Measurements from ENCODE around the gene LACTBL1. TPM values are rescaled to one million over a fixed set of nuclear protein-coding genes. Genes with fewer than 3 reads are reported as not detected.
A peak's percentile ranks its signal among the peaks of the same experiment; 100 is the strongest.

LACTBL1 gene
- total and polyA plus RNA-seq, 2 of the 4 experiments (the other 2 are of a cell fraction) = not detected

- Histone ChIP-seq H4K91ac (ENCODE audit: insufficient read depth, low read depth, low read length) (no peak overlapping the region), H2BK15ac (ENCODE audit: low read depth, low read length) (0 out of 3 replicates have a peak overlapping the region, but pooled peaks have one; percentile 19), H2AFZ (replicated peaks; ENCODE audit: low read length, poor library complexity) (peak overlapping the region; percentile 44), H3K4me1 (ENCODE audit: control insufficient read depth, insufficient read depth, low read length) (no peaks in the 10 kb centered on the region; the same call in 1 of the 2 replicates), H2BK20ac (ENCODE audit: low read depth, low read length) (peak overlapping the region; percentile 3; the same call in 1 of the 2 replicates), H2AK9ac (replicated peaks; ENCODE audit: low read depth, low read length, poor library complexity) (peak overlapping the region; percentile 29), H3K56ac (ENCODE audit: extremely low read depth, insufficient read depth, low read length) (no peak overlapping the region), H4K8ac (ENCODE audit: low read depth in 2 of 2, low read length in 2 of 2) (peak overlapping the region in 1 of 2 experiments; percentile 75; a peak in 1 of 4 replicates), H3K9me1 (ENCODE audit: insufficient read depth, low read length) (peaks cover 6% of the 10 kb centered on the region; the same call in 1 of the 2 replicates), H3K4me3 (ENCODE audit: insufficient read depth, low read depth, low read length) (no peak overlapping the region), H3K36me3 (ENCODE audit: control insufficient read depth, insufficient read depth, low read length) (no peaks in the 10 kb centered on the region), H3K9ac (ENCODE audit: low read depth, low read length) (no peak overlapping the region), H3K9me3 (ENCODE audit: control insufficient read depth, insufficient read depth, low read length) (no peaks in the 10 kb centered on the region), H2AK5ac (ENCODE audit: low read depth, low read length) (0 out of 2 replicates have a peak overlapping the region, but pooled peaks have one; percentile 5), H3K27ac (ENCODE audit: insufficient read depth, low read length) (no peak overlapping the region), H4K5ac (ENCODE audit: low read depth, low read length) (no peak overlapping the region), H2BK120ac (ENCODE audit: low read depth, low read length) (peak overlapping the region; percentile 15), H3K27me3 (ENCODE audit: control insufficient read depth, insufficient read depth, low read length) (peaks cover 30% of the 10 kb centered on the region), H3K79me1 (ENCODE audit: low read depth in 1 of 2, low read length in 2 of 2) (no peaks in the 10 kb centered on the region), H3K23ac (ENCODE audit: low read depth, low read length) (no peak overlapping the region), H3K4me2 (ENCODE audit: low read depth, low read length) (no peak overlapping the region), H4K20me1 (ENCODE audit: insufficient read depth, low read length) (no peaks in the 10 kb centered on the region), H3K4ac (ENCODE audit: low read depth, low read length) (peak overlapping the region; percentile 21), H2BK5ac (ENCODE audit: low read depth, low read length, poor library complexity, severe bottlenecking) (no peak overlapping the region), H3K18ac (ENCODE audit: low read depth, low read length) (no peak overlapping the region), H3K14ac (replicated peaks; ENCODE audit: low read depth, low read length) (no peak overlapping the region)
- in situ Hi-C loops (cut with MboI; ENCODE audit: low sequenced_read_pairs) = loop anchor here (5.0 to 25.0 kb wide), 4 partner anchors 211 to 661 kb away; partner anchors contain the start of gene E2F2
- WGBS, 2 experiments (ENCODE audit: extremely low coverage in 2 of 2, insufficient read length in 1 of 2) = no CpG with 5 or more reads among the region's 4 CpGs
- DNase-seq = no peak
- intact Hi-C loops (cut with micrococcal nuclease) = loop anchor here (1.0 to 10.0 kb wide), 7 partner anchors 96 to 659 kb away; no protein-coding TSS in a partner anchor
- no TSS peak for BruUV-seq (replicated peaks)
- TF ChIP-seq CTCF (conservative IDR thresholded peaks at IDR 0.05; ENCODE audit: low read depth, low read length) (no peak), MAZ (IDR thresholded peaks at IDR 0.05; ENCODE audit: borderline replicate concordance, low read depth, low read length) (no peak), RCOR1 (IDR thresholded peaks at IDR 0.05; ENCODE audit: insufficient replicate concordance, low read length) (no peak), NFE2L2 (IDR thresholded peaks at IDR 0.05; ENCODE audit: low read depth, low read length) (no peak), SMC3 (IDR thresholded peaks at IDR 0.05; ENCODE audit: low read depth, low read length) (no peak), CEBPB (IDR thresholded peaks at IDR 0.05; ENCODE audit: low read depth, low read length) (no peak), RFX5 (IDR thresholded peaks at IDR 0.05; ENCODE audit: low read depth, low read length) (no peak), USF2 (IDR thresholded peaks at IDR 0.05; ENCODE audit: low read depth, low read length) (no peak), MAFK (IDR thresholded peaks at IDR 0.05; ENCODE audit: low read depth, low read length) (no peak), FOS (IDR thresholded peaks at IDR 0.05; ENCODE audit: low read depth, low read length) (no peak)
- POLR2A ChIA-PET (ENCODE audit: unreplicated experiment) = no interaction called here
- CTCF ChIA-PET = interaction anchor here (0.5 to 1.5 kb wide), 3 partner anchors 209 to 383 kb away, joined by 3 to 7 read pairs (median 5); no protein-coding TSS in a partner anchor
- dilution Hi-C loops (cut with HindIII; ENCODE audit: low sequenced_read_pairs, unreplicated experiment) = no loop called here
- ATAC-seq (ENCODE audit: low read depth) = no peak
Observed at GRCh38 chr1:22976127-22976460, 3.4 kb upstream of the LACTBL1 start.
